H1 (cell line): ENCODE measurements around the gene ERVFRD-1. TPM values are rescaled to one million over a fixed set of nuclear protein-coding genes. Genes with fewer than 3 reads are reported as not detected.

Experiments
- BCL11A ChIP-seq, 2 experiments: IDR thresholded peaks; one replicate each; pipeline ENCODE4 v1.6.1; 2011; ENCODE audit warnings: low read depth in 2 of 2, low read length in 2 of 2, mild to moderate bottlenecking in 2 of 2
- CTBP2 ChIP-seq: IDR thresholded peaks from 2 replicates; pipeline ENCODE4 v1.7.0; 2011; ENCODE audit warnings: borderline replicate concordance, mild to moderate bottlenecking, moderate library complexity, mixed read lengths, low read length; ENCODE audit not compliant: insufficient read depth, insufficient read length
- RNF2 ChIP-seq: fragments of 200-900, 300-1000 bp; sonication (generic); IDR thresholded peaks from 2 replicates; pipeline ENCODE4 v1.7.1; 2016; ENCODE audit warnings: borderline replicate concordance, low read depth, mild to moderate bottlenecking, antibody characterized with exemption, low read length; ENCODE audit not compliant: poor library complexity, severe bottlenecking; ENCODE audit errors: missing control alignments
- polyA plus RNA-seq, 7 experiments: library from polyadenylated mRNA; depleted of rRNA in 3 of 7; stranded (reverse) in 5 of 7; unstranded in 2 of 7; fragments of >200 nt in 5 of 7; fragments of 200-250 nt in 2 of 7; gene quantifications; 1 replicate in 5 of 7; 2 replicates in 1 of 7; 4 replicates in 1 of 7; pipeline versions ENCODE4 v1.2.1 to v1.2.3, GENCODE V29; 2011 to 2013; ENCODE audit warnings: missing spikeins in 2 of 7, mixed read lengths in 2 of 7
- total RNA-seq: library from RNA; stranded (reverse); fragmentation: NEBNext Ultra II Directional; extraction: Animal tissue kit (Norgen Biotek cat#: 25700); gene quantifications from 2 replicates; pipeline ENCODE4 v1.2.1, GENCODE V29; 2021

Gene ERVFRD-1
- total and polyA plus RNA-seq, 2 of the 8 experiments (the other 6 are each of a cell fraction or from before 2014, with no cell fraction given), result not detected

DNA sequence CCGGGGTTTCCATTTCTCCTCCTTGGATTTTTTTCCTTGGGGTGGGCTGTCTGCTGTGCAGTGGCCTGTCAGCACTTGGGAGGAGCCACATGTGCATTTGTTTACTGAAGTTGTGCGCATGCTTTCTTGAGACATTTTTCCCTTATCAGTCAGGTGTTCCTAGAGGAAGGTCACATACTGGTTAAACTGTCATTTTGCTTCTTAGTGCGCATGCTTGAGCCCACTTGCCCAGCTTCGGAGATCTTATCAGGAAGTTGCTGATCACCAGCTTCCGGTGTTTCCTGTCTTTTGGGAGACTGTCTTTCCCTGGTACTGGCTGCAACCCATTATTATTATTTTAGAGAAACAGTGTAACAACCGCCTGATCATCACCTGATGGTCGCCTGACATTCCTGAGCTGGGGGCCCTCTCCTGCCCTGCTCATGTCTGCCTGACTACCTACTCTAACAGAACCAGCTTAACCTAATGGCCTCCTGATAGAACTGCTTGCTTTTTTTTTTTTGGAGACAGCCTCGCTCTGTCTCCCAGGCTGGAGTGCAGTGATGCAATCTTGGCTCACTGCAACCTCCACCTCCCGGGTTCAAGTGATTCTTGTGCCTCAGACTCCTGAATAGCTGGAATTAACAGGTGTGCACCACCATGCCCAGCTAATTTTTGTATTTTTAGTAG is 378 bp upstream of the ERVFRD-1 start (continued):
- TF ChIP-seq RNF2, result no peak
- no peak for TF ChIP-seq BCL11A (IDR thresholded peaks at IDR 0.05; ENCODE audit: low read depth in 2 of 2, low read length in 2 of 2)
- no peak for TF ChIP-seq CTBP2
- TF ChIP-seq, all 59 proteins: peak for 0
